DMS153 treated with DMSO at 0.1 percent for 48 hours (cell line): ENCODE results near the gene DMWD.
"Not testable (repeated sequence)": the region's sequence is repeated elsewhere in the genome, so short reads cannot be mapped to it uniquely, and the experiment has no call there.

ENCODE experiments used
- DNase-seq: peaks from one replicate; lab custom pipeline; 2025; ENCODE audit not compliant: unreplicated experiment; lab: John Stamatoyannopoulos, UW

Gene DMWD

DNA sequence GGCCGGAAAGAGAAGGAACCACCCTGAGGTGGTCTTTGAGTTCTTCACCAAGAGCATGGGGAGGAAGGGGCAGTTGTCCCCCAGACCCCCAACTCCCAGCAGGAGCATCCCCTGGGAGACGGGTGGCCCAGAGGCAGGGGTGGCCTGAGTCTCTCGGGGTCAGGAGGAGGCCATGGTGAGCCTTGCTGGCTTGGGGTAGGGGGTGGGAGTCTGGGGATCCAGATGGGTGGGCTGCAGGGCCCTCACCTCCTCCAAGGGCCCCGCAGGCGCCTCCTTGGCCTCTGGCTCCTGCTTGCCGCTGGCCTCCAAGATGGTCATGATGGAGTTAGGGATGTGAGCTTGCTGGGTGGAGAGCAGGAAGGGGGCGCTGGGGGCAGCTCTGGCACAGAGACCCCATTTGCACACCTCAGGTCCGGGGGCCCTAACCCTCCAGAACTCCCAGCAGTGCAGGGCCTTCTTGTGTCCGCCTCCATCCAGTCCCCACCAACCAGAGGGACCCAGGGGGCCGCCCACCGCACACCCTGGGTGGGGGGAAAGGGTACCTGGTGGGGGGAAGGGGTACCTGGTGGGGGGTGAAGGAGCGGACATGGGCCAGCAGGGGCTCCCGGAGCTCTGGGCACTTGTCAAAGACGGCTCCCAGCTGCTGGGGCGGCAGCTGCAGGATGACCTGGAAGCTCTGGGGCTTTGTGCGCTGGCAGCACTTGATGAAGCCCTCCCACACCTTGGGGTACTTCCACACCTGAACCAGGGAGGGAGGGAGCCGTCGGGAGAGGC lies 23.8 kb upstream of the DMWD start:
- DNase-seq = no peak

DNA sequence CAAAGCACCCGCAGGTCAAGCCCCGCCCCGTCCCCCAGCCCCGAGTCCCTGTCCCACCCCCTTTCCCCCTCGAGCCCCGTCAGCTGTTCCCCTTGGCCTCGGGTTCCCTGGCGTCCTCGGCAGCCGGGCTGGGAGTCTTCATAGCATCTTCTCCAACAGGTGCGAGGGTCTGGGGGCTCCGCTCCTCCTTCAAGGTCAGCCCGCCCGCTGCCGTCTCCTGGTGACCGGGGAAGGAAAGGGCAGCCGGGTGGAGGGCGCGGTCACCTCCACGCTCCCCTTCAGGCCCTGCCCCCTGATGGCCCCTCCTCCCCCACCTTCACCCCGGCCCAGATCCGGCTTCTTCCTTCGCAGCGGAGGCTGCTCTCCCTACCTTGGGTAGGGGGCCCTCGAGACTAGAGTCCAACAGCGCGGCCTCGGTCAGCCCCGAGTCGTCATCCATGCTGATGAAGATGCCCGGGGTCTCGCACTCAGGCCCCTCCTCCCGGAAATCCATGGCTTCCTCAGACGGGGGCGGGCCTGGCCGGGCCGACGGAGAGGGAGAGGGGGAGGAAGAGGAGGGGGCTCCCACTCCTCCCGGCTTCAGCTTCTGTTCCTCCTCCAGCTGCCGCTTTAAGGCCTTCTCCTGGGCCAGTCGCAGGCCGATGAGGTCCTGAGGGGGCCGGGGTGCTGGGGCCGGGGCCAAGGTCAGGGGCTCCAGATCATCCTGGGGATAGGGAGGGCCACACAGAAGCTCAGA lies 23.0 kb upstream of the DMWD start:
- no peak for DNase-seq

DNA sequence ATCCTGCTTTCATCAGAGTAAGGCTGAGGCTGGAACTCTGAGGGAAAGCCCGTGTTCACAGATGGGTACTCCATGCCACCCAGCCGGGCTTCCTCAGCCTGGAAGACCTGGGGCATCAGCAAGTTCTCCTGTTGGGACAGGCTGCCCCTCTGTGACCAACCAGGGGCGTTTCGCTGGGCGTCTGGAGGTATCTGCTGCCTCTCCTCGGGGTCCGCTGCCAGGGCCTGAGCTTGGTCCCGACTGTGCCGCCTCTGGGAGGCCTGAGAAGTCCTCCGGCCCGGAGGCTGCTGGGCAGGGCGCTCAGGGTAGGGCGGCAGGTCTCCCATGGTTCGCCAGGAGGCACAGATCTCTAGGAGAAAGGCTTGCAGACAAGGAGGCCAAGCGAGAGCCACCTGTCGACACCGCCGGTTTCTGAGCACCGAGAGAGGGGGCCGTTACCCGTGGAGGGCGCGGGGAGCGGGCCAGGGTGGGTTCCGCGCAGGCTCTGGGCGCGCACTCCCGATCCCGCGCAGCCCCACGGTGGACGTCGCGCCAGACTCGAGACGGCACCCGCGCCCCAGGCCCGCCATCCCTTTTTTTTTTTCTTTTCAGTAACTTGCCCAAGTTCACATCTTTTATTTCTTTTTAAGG lies 22.3 kb upstream of the DMWD start, which contains the start of gene RSPH6A:
Gene RSPH6A, minus strand, starts transcription at position 458 of the 630 bp plus-strand sequence. Its CDS starts 132 bp downstream, at position 326.
- DNase-seq = no peak

DNA sequence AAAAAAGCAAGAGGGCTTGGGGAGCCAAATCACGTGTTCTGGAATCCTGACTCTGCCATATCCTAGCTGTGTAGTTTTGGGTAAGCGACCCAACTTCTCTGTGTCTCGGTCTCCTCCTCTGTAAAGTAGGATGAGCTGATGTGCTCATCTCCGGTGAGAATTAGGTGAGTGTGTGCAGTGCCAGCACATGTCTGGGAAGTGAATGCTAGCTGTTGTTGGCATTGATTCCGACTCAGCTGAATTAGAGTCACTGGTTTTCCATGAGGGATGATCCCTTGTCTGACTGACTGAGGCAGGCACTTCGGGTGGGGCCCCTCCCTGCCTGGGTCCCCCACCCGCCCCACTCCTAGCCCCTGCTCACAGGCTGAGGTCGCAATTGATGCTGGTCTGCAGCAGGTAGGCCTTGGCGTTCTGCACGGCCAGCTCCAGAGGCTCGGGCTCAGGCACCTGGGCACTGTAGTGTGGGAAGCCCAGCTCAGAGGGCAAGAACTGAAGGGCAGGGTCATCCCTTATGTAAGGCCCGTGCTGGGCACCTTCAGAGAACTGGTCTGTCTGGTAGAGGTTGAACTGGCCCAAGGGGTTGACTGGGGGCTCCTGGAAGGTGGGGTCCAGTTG lies 21.6 kb upstream of the DMWD start:
- no peak for DNase-seq

DNA sequence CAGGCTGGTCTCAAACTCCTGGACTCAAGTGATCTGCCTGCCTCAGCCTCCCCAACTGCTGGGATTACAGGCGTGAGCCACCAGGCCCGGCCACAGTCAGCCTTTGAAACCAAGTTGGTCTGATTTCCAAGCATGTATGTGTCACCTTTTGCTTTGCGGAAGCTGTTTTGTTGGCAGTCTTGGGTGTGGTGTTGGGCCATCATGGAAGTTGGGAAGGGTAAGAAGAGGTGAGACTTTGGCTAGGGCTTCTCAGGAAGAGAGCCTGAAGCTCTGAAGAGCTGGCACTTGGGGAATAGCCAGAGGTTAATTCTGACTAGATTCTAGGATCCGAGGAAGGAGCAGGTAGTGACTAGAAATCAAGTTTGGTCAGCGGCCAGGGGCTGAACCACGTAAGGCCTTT lies 19.7 kb upstream of the DMWD start:
- no peak for DNase-seq

DNA sequence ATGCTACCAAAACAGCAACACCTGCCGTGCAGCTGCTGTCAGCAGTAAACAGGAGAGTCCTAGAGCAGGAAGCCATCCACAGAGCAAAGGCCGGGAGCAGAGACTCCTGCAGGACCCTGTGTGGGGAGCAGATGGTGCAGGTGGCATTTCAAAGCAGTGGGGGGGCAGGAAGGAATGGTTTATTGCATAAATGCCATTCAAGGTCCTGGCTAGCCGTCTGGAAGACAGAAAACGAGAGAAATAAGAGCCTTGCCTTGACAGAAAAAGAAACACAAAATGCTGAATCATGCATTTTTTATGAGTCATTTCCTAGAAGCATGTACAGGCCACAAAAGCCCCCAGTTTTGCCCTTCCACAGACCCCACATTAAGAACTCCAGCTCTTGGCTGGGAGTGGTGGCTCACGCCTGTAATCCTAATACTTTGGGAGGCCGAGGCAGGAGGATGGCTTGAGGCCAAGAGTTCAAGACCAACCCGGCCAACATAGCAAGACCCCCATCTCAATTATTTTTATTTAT lies 17.1 kb upstream of the DMWD start:
- no peak for DNase-seq

DNA sequence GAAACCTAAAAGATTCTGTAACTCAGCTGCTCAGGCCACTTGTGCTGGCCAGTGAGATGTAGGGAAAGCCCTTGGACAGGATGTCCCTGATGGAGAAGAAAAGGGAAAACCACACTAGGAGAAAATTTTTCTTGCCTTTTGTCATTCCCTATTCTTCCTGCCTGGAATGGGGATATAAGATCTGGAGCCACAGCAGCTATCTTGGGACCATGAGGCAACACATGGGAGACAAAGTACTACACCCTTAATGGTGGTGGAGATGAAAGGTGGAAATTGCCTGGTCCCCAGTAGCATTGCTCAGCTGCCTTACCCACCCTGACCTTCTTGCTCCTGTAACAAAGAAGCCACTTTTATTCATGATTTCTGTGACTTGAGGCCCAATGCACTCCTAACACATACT lies 13.1 kb upstream of the DMWD start:
- no peak for DNase-seq

DNA sequence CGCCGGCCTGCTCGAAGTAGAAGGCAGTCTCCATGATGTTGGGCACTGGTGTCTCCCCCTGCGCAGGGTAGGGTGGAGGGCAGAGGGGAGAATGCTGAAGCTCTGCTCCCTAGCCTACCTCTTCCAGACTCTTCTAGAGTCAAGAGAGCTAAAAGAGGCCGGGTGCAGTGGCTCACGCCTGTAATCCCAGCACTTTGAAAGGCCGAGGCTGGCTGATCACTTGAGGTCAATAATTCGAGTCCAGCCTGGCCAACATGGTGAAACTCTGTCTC lies 12.2 kb upstream of the DMWD start:
- no peak for DNase-seq

DNA sequence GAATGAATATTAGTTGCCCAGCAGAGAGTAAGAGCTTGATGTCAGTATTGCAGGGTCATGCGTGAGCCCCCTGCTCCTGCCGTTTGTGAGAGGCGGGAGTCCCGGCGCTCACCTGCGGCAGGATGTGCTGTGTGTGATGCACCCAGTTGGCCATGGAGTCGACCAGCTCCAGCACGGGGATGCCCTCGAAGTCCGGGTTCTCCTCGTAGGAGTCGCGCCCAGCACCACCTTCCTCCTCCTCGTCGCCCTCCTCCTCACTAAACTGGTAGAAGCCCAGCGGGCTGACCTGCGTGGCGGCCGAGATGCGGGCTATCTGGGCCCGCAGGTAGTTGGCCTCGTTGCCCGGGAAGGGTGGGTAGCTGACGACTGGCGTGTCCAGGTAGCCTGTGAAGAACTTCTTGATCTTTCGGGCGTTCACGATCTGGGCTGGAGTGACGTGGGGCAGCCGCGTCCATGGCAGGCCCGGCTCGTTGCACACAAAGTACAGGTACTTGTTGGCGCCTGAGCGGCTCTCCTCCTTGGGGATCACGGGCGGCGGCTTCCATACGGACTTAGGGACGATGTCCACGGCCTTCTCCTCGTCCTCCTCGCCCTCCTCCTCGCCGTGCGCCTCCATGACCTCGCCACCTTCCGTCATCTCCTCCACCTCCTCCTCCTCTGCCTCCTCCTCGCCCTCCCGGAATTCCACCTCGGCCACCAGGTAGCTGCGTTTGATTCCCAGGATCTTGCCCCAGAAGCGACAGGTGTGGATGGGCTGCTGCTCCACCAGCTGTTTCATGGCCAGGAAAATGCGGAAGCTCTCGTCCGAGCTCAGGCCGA lies 11.7 kb upstream of the DMWD start:
- no peak for DNase-seq

DNA sequence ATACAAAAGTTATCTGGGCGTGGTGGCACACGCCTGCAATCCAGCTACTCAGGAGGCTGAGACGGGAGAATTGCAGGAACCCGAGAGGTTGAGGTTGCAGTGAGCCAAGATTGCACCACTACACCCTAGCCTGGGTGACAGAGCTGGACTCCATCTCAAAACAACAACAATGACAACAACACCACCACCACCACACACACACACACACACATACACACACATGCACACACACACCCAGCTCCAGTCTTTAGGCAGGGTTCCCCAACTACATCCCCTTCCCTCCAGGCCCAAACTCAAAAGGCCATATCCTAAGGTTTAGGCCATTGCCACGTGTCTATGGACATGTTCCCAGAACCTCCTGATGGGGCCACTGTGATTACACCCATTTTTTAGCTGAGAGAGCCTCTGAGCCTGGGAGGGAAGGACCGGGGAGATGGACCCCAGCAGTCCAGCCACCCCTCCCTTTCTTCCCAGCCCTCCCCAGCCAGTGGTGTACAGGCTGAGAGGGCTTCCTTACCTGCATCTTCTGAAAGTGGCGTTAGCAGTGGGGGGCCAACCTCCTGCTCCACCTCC lies 9.0 kb upstream of the DMWD start:
- DNase-seq = no peak

DNA sequence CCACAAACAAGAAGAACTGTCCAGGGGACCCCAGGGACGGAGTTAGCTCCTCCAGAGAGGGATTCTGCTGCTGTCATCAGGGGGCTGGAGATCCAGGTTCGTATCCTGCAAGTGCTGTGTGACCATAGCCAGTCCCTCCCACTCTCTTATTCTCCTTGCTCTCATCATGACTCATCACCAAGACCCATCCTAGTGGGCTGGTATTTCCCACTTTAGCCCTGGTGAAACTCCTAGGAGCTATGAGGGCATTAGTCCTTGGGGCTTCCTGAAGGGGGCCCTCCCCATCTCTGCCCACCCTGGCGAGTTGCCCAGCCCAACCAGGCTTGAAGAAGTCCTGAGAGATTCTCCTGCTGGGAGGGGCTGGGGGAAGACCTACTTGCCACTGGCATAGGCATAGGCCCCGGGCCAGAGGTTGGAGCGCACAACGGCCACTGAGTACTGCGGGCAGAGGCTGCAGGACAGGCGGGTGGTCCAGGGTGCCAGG lies 7.5 kb upstream of the DMWD start:
- DNase-seq = no peak

DNA sequence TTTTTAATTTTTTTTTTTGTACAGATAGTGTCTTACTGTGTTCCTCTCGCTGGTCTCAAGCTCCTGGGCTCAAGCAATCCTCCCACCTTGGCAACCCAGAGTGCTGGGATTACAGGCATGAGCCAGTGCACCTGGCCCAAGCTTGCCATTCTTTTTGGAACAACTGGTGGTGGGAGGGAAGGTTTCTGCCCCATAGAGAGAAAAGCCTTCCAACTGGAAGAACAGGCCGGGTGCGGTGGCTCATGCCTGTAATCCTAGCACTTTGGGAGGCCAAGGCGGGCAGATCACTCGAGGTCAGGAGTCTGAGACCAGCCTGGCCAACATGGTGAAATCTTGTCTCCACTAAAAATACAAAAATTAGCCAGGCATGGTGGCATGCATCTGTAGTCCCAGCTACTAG lies 6.9 kb upstream of the DMWD start:
- not testable (repeated sequence) for DNase-seq

DNA sequence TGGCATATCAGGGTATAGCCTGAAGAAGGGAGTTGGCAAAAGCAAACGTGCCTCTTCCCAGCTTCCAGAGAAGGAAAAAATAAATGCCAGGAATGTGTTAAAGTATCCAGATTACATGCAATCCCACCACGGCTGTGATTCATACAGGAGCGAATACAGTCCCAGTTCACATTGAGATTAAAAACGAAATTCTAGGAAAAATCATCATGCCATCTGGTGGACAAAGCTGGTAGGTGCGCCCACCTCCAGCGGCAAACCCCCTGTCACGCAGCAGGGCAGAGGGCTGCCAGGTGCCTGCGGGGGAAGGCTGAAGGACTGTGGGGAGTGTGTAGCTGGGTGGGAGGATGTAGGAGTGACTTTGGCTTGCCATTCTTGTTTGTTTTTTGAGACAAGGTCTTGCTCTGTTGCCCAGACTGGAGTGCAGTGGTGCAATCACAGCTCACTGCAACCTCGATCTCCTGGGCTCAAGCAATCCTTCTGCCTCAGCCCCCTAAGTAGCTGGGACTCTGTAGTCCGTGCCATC lies 6.4 kb upstream of the DMWD start:
- DNase-seq = peak; percentile 51

DNA sequence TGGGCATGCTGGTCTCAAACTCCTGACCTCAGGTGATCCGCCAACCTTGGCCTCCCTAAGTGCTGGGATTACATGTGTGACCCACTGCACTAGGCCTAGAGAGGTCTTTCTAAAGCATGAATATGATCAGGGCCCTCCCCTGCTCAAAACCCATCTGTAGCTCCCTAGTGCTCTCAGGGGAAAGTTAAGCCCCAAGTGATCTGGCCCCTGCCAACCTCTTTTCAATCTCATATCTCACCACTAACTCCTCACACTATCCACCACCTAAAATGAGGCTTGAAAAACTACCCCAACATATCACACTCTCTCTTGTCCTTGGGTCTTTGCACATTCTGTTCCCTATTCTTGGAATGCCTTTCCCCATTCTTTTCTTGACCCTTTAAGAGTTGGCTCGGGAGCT lies 2.0 kb upstream of the DMWD start:
- DNase-seq = no peak

DNA sequence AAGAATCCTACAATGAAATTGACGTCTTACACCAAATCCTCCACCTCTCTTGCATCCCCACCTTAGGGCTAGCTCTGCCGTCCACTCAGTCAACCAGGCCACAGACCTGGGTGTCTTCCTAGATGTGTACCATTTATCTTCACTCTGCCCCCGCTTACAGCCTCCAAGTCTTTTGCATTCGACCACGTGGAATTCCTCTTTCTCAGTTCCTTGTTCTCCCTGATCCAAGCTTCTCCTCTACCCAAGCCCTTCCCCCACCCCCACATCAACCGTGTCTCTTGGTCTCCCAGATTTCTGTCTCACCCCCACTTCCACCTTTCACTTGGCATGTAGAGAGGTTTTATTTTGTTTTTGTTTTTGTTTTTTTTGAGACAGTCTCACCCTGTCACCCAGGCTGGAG lies 1.2 kb upstream of the DMWD start:
- no peak for DNase-seq

DNA sequence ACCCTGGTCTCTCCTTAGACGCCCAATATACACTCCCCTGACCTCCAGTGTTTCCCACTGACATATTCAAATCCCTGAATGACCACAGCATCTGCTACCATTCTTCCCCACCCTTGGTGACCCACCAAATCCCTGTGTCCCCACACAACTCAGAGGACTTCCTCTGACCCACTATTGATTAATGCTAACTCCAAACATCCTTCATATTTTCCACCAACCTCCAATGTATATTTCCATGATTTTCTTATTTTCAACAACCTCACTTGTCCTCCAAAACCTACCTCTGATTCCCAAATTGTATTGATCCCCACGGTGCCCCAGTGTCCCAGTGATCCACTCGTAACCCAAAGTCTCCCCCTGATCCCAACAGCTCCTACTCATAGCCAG lies 526 bp upstream of the DMWD start:
- no peak for DNase-seq

DNA sequence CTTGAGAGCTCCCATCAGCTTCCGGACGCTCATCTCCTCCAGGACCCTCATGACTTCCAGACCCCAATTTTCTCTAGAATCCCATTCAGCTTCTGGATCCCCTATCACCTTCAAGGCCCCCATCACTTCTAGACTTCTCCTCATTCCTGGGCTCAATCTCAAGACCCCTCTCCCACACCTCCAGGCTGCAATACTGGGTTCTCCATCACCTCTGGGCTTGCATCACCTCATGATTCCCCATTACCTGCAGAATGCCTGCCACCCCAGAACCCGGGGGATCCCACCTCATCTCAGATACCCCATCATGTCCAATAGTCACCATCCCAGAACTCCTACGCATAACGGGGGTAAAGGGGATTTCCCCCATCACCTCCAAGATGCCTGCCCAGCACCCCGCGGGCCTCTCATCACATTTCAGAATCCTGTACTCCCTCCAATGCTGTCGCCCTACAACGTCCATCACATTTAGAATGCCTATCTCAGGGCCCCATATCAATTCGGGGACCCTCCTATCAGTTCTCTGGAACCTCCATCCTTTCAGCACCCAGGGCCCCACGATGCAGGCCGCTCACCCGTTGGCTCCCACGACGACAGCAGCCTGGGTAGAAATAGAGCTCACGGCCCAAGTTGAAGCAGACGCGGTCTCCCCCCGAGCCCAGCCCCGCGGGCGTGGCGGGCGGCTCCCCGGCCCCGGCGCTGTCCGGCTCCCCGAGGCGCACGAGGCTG lies 738 bp downstream of the DMWD start:
- DNase-seq = no peak

DNA sequence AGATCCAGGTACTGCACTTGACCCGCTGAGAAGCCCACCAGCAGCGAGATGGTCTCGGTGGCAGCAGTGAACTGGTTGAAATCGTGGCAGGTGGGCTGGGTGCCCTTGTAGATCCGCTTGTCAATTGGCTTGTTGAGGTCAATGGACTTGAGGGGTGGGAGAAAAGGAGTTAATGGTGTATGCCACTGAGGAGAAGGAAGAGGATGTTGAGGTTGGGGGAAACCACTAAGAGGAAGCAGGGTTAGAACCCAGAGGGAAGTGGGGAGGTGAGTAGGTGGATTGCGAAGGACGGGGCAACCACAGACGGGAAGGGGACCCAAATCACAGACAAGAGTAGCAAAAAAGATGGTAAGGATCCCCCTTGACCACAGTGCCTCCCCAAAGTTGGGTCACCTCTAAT lies 1.7 kb downstream of the DMWD start:
- no peak for DNase-seq

DNA sequence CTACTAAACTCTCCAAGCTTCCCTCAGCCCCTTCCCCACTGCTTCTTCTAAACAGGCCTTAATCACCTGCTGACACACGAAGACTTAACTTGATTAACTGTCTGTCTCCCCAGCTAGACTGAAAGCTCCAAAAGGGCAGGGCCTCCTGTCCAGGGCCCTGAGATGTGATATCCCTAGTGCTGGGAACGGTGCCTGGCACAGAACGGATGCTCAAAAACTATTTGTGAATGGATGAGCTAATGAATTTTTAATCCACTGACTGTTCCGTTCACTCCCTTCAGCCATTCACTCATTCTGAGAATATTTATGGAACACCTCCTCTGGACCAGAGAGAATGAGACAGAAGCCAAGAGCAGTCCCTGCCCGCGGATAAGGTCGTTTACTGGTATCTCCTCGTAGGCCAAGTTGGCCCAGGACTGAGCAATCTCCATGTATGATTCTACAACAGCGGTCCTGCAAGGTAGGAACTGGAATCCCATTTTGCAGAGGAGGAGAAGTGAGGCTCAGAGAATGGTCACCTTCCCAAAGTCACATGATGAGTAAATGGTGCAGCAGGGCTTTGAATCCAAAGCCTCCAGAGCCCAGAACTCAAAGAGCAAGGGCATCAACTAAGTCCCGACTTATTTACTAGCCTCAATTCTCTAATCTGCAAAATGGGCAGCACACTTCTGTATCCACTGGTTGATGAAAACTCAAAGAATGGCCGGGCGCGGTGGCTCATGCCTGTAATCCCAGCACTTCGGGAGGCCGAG lies 3.4 kb downstream of the DMWD start:
- no peak for DNase-seq
